Keratinocyte (primary cell): ENCODE results near the gene ZBTB32. TPM values are rescaled to one million over a fixed set of nuclear protein-coding genes. Genes with fewer than 3 reads are reported as not detected.

Experiments used
- DNase-seq: peaks from one replicate; pipeline ENCODE4 v3.0.0-alpha.2; 2011; ENCODE audit warnings: low read depth, missing footprints, low spot score
- FAIRE-seq: peaks from 2 replicates; lab custom pipeline; 2011; peaks lifted over from hg19 to GRCh38; lab: Jason Lieb, UNC
- H2AFZ ChIP-seq: 2 replicates; pipeline ENCODE4 v1.6.0; 2012; ENCODE audit warnings: low read length, control low read depth, inconsistent platforms; ENCODE audit not compliant: control insufficient read depth
- H3K27ac ChIP-seq: 2 replicates; pipeline ENCODE4 v1.5.1; 2011; ENCODE audit warnings: low read length; ENCODE audit not compliant: control insufficient read depth, insufficient read depth
- H3K27me3 ChIP-seq: 3 replicates; pipeline ENCODE4 v1.6.0; 2011; ENCODE audit warnings: low read length; ENCODE audit not compliant: control insufficient read depth, insufficient read depth; ENCODE audit errors: extremely low read depth
- H3K36me3 ChIP-seq, 2 experiments: 2 replicates in 1 of 2; 3 replicates in 1 of 2; pipeline ENCODE4 v1.5.1; 2011; ENCODE audit warnings: low read length in 2 of 2, mild to moderate bottlenecking in 1 of 2; ENCODE audit not compliant: control insufficient read depth in 2 of 2, insufficient read depth in 2 of 2; ENCODE audit errors: extremely low read depth in 1 of 2
- H3K4me1 ChIP-seq: 3 replicates; pipeline ENCODE4 v1.5.1; 2011; ENCODE audit warnings: low read length; ENCODE audit not compliant: control insufficient read depth, insufficient read depth; ENCODE audit errors: extremely low read depth
- H3K4me2 ChIP-seq: 3 replicates; pipeline ENCODE4 v1.6.0; 2011; ENCODE audit warnings: low read depth, low read length; ENCODE audit not compliant: control insufficient read depth, insufficient read depth; ENCODE audit errors: extremely low read depth
- H3K4me3 ChIP-seq, 3 experiments: fragments of 200-600 bp in 1 of 3; sonication (generic) in 1 of 3; 2 replicates in 2 of 3; 3 replicates in 1 of 3; pipeline ENCODE4 v1.5.1; 2011 to 2016; ENCODE audit warnings: low read length in 3 of 3, mild to moderate bottlenecking in 3 of 3, control low read depth in 2 of 3, inconsistent platforms in 1 of 3, low read depth in 1 of 3, mixed read lengths in 1 of 3, mixed run types in 1 of 3, moderate library complexity in 1 of 3; ENCODE audit not compliant: control insufficient read depth in 2 of 3, insufficient read depth in 2 of 3; ENCODE audit errors: extremely low read depth in 1 of 3
- H3K79me2 ChIP-seq: 2 replicates; pipeline ENCODE4 v1.6.0; 2012; ENCODE audit warnings: low read length; ENCODE audit not compliant: control insufficient read depth, insufficient read depth
- H3K9ac ChIP-seq: 3 replicates; pipeline ENCODE4 v1.6.0; 2011; ENCODE audit warnings: low read length; ENCODE audit not compliant: control insufficient read depth, insufficient read depth; ENCODE audit errors: extremely low read depth
- H3K9me1 ChIP-seq: 3 replicates; pipeline ENCODE4 v1.6.0; 2011; ENCODE audit warnings: low read length; ENCODE audit not compliant: control insufficient read depth, insufficient read depth; ENCODE audit errors: extremely low read depth
- H3K9me3 ChIP-seq: 2 replicates; pipeline ENCODE4 v1.5.1; 2012; ENCODE audit warnings: low read depth, low read length; ENCODE audit not compliant: control insufficient read depth
- H4K20me1 ChIP-seq: 3 replicates; pipeline ENCODE4 v1.6.0; 2011; ENCODE audit warnings: low read length; ENCODE audit not compliant: control insufficient read depth, insufficient read depth; ENCODE audit errors: extremely low read depth
- EZH2 ChIP-seq: IDR thresholded peaks from one replicate; pipeline ENCODE4 v1.6.1; 2012; ENCODE audit warnings: inconsistent platforms, mild to moderate bottlenecking, low read length, moderate library complexity
- dilution Hi-C: fragments of 300-500 bp; cut with MboI; formaldehyde crosslinking; loops from one replicate; pipeline ENCODE4 v1.7.0; 2020; ENCODE audit warnings: low sequenced_read_pairs; ENCODE audit not compliant: extremely low pct_ligation_motif_present
- polyA plus RNA-seq, 5 experiments: library from polyadenylated mRNA; depleted of rRNA in 3 of 5; stranded (reverse) in 3 of 5; stranded (forward) in 1 of 5; unstranded in 1 of 5; fragments of >200 nt; gene quantifications; 1 replicate in 1 of 5; 2 replicates in 3 of 5; 3 replicates in 1 of 5; pipeline versions ENCODE4 v1.2.1 to v1.2.3, GENCODE V29; 2011 to 2012; ENCODE audit warnings: missing spikeins in 2 of 5, low read depth in 1 of 5, low replicate concordance in 1 of 5
- TF ChIP-seq, protein P1 (sequence below), 3 experiments: IDR thresholded peaks in 1 of 3; conservative IDR thresholded peaks in 1 of 3; optimal IDR thresholded peaks in 1 of 3; 2 replicates in 2 of 3; 3 replicates in 1 of 3; pipeline versions ENCODE3 to v1.5.1; 2011; ENCODE audit warnings: low read length in 3 of 3, mild to moderate bottlenecking in 3 of 3, moderate library complexity in 2 of 3, control low read depth in 1 of 3, inconsistent platforms in 1 of 3; ENCODE audit not compliant: insufficient read depth in 2 of 3; ENCODE audit errors: extremely low read depth in 1 of 3

Gene ZBTB32
- polyA plus RNA-seq, 1 donor (not counting 4 experiments of a cell fraction or from before 2014, with no cell fraction given): not detected

DNA sequence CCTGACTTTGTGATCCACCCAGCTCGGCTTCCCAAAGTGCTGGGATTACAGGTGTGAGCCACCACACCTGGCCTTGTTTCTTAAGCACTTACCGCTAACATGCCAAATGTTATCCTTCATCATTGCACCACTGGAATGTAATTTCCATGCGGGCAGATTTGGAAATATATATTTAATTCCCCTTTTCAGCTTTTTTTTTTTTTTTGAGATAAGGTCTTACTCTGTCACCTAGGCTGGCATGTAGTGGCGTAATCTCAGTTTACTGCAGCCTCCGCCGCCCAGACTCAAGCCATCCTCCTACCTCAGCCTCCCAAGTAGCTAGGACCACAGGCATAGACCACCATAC, 42.4 kb upstream of the ZBTB32 start:
- H3K4me3 ChIP-seq: no peak overlapping the region
- H3K4me1 ChIP-seq: no peaks in the 10 kb centered on the region
- H4K20me1 ChIP-seq: no peaks in the 10 kb centered on the region
- no peak overlapping the region for H2AFZ ChIP-seq
- no peaks in the 10 kb centered on the region for H3K27me3 ChIP-seq
- H3K79me2 ChIP-seq: no peaks in the 10 kb centered on the region
- dilution Hi-C loops: no loop called here
- no peaks in the 10 kb centered on the region for H3K9me3 ChIP-seq
- H3K36me3 ChIP-seq: peaks cover 10 to 20% of the 10 kb centered on the region in 2 experiments
- TF ChIP-seq, protein P1, sequence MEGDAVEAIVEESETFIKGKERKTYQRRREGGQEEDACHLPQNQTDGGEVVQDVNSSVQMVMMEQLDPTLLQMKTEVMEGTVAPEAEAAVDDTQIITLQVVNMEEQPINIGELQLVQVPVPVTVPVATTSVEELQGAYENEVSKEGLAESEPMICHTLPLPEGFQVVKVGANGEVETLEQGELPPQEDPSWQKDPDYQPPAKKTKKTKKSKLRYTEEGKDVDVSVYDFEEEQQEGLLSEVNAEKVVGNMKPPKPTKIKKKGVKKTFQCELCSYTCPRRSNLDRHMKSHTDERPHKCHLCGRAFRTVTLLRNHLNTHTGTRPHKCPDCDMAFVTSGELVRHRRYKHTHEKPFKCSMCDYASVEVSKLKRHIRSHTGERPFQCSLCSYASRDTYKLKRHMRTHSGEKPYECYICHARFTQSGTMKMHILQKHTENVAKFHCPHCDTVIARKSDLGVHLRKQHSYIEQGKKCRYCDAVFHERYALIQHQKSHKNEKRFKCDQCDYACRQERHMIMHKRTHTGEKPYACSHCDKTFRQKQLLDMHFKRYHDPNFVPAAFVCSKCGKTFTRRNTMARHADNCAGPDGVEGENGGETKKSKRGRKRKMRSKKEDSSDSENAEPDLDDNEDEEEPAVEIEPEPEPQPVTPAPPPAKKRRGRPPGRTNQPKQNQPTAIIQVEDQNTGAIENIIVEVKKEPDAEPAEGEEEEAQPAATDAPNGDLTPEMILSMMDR (optimal IDR thresholded peaks at IDR 0.05 in 1 of 3, IDR thresholded peaks at IDR 0.05 in 1 of 3, conservative IDR thresholded peaks at IDR 0.05 in 1 of 3; ENCODE audit: extremely low read depth in 1 of 3, insufficient read depth in 2 of 3, low read length in 3 of 3): no peak
- no peak for TF ChIP-seq EZH2
- no peak for DNase-seq
- H3K27ac ChIP-seq: no peak overlapping the region
- H3K4me2 ChIP-seq: no peak overlapping the region
- no peak overlapping the region for H3K9ac ChIP-seq
- no peaks in the 10 kb centered on the region for H3K9me1 ChIP-seq
- no peak for FAIRE-seq

DNA sequence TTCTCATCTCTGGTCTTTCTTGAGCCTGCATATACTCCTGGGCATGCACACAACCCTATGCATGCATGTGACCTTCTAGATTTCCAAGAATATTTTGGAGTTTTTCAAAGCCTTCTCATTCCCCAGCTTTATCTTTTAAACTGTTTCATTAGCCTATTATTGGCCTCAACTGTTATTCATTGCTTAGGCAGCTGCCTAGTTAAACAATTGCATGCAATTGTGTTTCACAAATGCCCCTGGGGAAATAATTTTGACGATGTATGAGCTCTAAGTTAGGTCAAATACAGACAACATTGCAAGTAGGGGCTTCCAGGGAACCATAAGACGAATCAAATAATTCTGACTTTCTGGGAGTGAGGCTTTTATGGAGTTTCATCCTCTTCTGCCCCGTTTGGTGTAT, 40.4 kb upstream of the ZBTB32 start:
- no peak for DNase-seq
- dilution Hi-C loops: no loop called here
- no peak overlapping the region for H3K4me3 ChIP-seq
- no peak overlapping the region for H3K4me2 ChIP-seq
- H4K20me1 ChIP-seq: no peaks in the 10 kb centered on the region
- no peak overlapping the region for H3K9ac ChIP-seq
- TF ChIP-seq, protein P1 (optimal IDR thresholded peaks at IDR 0.05 in 1 of 3, IDR thresholded peaks at IDR 0.05 in 1 of 3, conservative IDR thresholded peaks at IDR 0.05 in 1 of 3; ENCODE audit: extremely low read depth in 1 of 3, insufficient read depth in 2 of 3, low read length in 3 of 3): no peak
- no peak for TF ChIP-seq EZH2
- no peaks in the 10 kb centered on the region for H3K79me2 ChIP-seq
- H3K36me3 ChIP-seq: peaks cover 1 to 11% of the 10 kb centered on the region in 2 experiments
- no peaks in the 10 kb centered on the region for H3K9me3 ChIP-seq
- H3K27ac ChIP-seq: no peak overlapping the region
- H3K27me3 ChIP-seq: no peaks in the 10 kb centered on the region
- H3K9me1 ChIP-seq: no peaks in the 10 kb centered on the region
- no peaks in the 10 kb centered on the region for H3K4me1 ChIP-seq
- no peak for FAIRE-seq
- H2AFZ ChIP-seq: no peak overlapping the region
